SK-N-SH (cell line): Measurements from ENCODE around the gene CCDC87. TPM values are rescaled to one million over a fixed set of nuclear protein-coding genes. Genes with fewer than 3 reads are reported as not detected.
"Not testable (repeated sequence)": the region's sequence is repeated elsewhere in the genome, so short reads cannot be mapped to it uniquely, and the experiment has no call there.

Experiments used
- CTCF ChIA-PET: fragments of 300-600, 350-600 bp; formaldehyde crosslinking; extraction: SDS; loops from one replicate; lab custom pipeline; 2021; lab: Yijun Ruan, JAX
- POLR2A ChIA-PET: fragments of 350-600 bp; sonication (Branson Sonifier 250); formaldehyde crosslinking; extraction: SDS; loops from one replicate; lab custom pipeline; 2020; ENCODE audit warnings: antibody characterized with exemption, inconsistent platforms; lab: Yijun Ruan, JAX
- DNase-seq: peaks from one replicate; pipeline ENCODE4 v3.0.0; 2012
- H2AFZ ChIP-seq: fragments of 200-600 bp; sonication (generic); 2 replicates; pipeline ENCODE4 v1.8.1; 2016; ENCODE audit warnings: antibody characterized with exemption, mild to moderate bottlenecking, low read depth
- H3F3A ChIP-seq: fragments of 200-600 bp; sonication (generic); replicated peaks from 2 replicates; pipeline ENCODE3; 2016; ENCODE audit warnings: antibody characterized with exemption, mild to moderate bottlenecking; ENCODE audit not compliant: insufficient read depth
- H3K27ac ChIP-seq, 2 experiments: fragments of 200-500 bp in 1 of 2; fragments of 200-600 bp in 1 of 2; sonication (Bioruptor generic) in 1 of 2; sonication (generic), shearing (Covaris generic) in 1 of 2; 2 replicates each; pipeline versions ENCODE4 v1.5.1 to v1.6.1; 2014 to 2016; ENCODE audit warnings: low read depth in 2 of 2, inconsistent platforms in 1 of 2, low read length in 1 of 2, mild to moderate bottlenecking in 1 of 2, mixed read lengths in 1 of 2
- H3K27me3 ChIP-seq: fragments of 200-600 bp; sonication (generic), shearing (Covaris generic); 2 replicates; pipeline ENCODE4 v1.6.1; 2016; ENCODE audit warnings: mixed run types; ENCODE audit not compliant: insufficient read depth
- H3K36me3 ChIP-seq, 2 experiments: fragments of 200-500 bp in 1 of 2; fragments of 200-600 bp in 1 of 2; sonication (Bioruptor generic) in 1 of 2; sonication (generic) in 1 of 2; replicated peaks in 1 of 2; 2 replicates each; pipeline versions ENCODE3 to v1.5.1; 2014 to 2016; ENCODE audit warnings: low read length in 1 of 2, mild to moderate bottlenecking in 1 of 2; ENCODE audit not compliant: insufficient read depth in 2 of 2, control insufficient read depth in 1 of 2
- H3K4me1 ChIP-seq, 2 experiments: fragments of 200-500 bp in 1 of 2; fragments of 200-600 bp in 1 of 2; sonication (Bioruptor generic) in 1 of 2; sonication (generic), shearing (Covaris generic) in 1 of 2; 2 replicates each; pipeline versions ENCODE4 v1.5.1 to v1.6.1; 2014 to 2016; ENCODE audit warnings: low read depth in 1 of 2, low read length in 1 of 2, mixed run types in 1 of 2; ENCODE audit not compliant: insufficient read depth in 2 of 2, control insufficient read depth in 1 of 2
- H3K4me2 ChIP-seq: fragments of 200-600 bp; sonication (generic), shearing (Covaris generic); 2 replicates; pipeline ENCODE4 v1.6.1; 2017; ENCODE audit warnings: mixed run types
- H3K4me3 ChIP-seq, 2 experiments: fragments of 200-500 bp in 1 of 2; fragments of 200-600 bp in 1 of 2; sonication (Bioruptor generic) in 1 of 2; sonication (generic), shearing (Covaris generic) in 1 of 2; 2 replicates each; pipeline versions ENCODE4 v1.5.1 to v1.8.1; 2014 to 2016; ENCODE audit warnings: low read depth in 2 of 2, inconsistent platforms in 1 of 2, low read length in 1 of 2, mild to moderate bottlenecking in 1 of 2, mixed read lengths in 1 of 2, moderate library complexity in 1 of 2
- H3K79me2 ChIP-seq: fragments of 200-600 bp; sonication (generic); 2 replicates; pipeline ENCODE4 v1.8.1; 2017; ENCODE audit warnings: mild to moderate bottlenecking; ENCODE audit not compliant: insufficient read depth
- H3K9ac ChIP-seq: fragments of 200-600 bp; sonication (generic); 2 replicates; pipeline ENCODE4 v1.6.1; 2017; ENCODE audit warnings: mixed run types
- H3K9me2 ChIP-seq: fragments of 200-600 bp; sonication (generic); 2 replicates; pipeline ENCODE4 v1.6.1; 2017; ENCODE audit warnings: mixed run types
- H3K9me3 ChIP-seq: fragments of 200-600 bp; sonication (generic); 2 replicates; pipeline ENCODE4 v1.6.1; 2017; ENCODE audit warnings: mixed run types, mild to moderate bottlenecking, moderate library complexity
- H4K20me1 ChIP-seq: fragments of 200-600 bp; sonication (generic); 2 replicates; pipeline ENCODE4 v1.6.1; 2017; ENCODE audit warnings: mild to moderate bottlenecking, mixed run types; ENCODE audit not compliant: insufficient read depth
- EZH2phosphoT487 ChIP-seq: fragments of 200-600 bp; sonication (generic); IDR thresholded peaks from 2 replicates; pipeline ENCODE4 v1.6.1; 2017; ENCODE audit warnings: low read depth, mixed run types, mild to moderate bottlenecking, antibody characterized with exemption, moderate library complexity, borderline replicate concordance
- MEF2A ChIP-seq: IDR thresholded peaks from 2 replicates; pipeline ENCODE4 v1.4.0; 2012; ENCODE audit warnings: low read depth, borderline replicate concordance
- NFIC ChIP-seq: IDR thresholded peaks from 2 replicates; pipeline ENCODE4 v1.4.0; 2012; ENCODE audit warnings: borderline replicate concordance
- REST ChIP-seq: IDR thresholded peaks from 2 replicates; pipeline ENCODE4 v1.6.1; 2012; ENCODE audit warnings: mild to moderate bottlenecking, low read depth, low read length, moderate library complexity
- SMC3 ChIP-seq: IDR thresholded peaks from 2 replicates; pipeline ENCODE4 v1.6.1; 2012; ENCODE audit warnings: low read depth, low read length, improper control_type of control experiment
- USF1 ChIP-seq: IDR thresholded peaks from 2 replicates; pipeline ENCODE4 v1.4.0; 2012; ENCODE audit warnings: low read depth, borderline replicate concordance
- WGBS: methylation state at CpG from one replicate; pipeline ENCODE4 v1.1.6; 2017; ENCODE audit warnings: low lambda C conversion rate; 5-methylcytosine and 5-hydroxymethylcytosine counted together
- polyA plus RNA-seq, 3 experiments: library from polyadenylated mRNA; depleted of rRNA; stranded (reverse); fragments of >200 nt; gene quantifications; 2 replicates each; pipeline ENCODE4 v1.2.3, GENCODE V29; 2012
- small RNA-seq, 7 experiments: library from RNA; depleted of rRNA; stranded (forward); fragments of <200 nt; gene quantifications; one replicate each; pipeline ENCODE3, GENCODE V24; 2012

CCDC87 gene
- polyA plus RNA-seq, 1 of the 3 experiments (the other 2 are of a cell fraction), result 0.21 TPM

GRCh38 chr11:66542362-66542761 lies 50.5 kb downstream of the CCDC87 start (continued):
- TF ChIP-seq EZH2phosphoT487 (no peak), USF1 (no peak)

- 90% methylated on average over 4 of the region's 4 CpGs for WGBS
- Histone ChIP-seq H3K4me1 (peaks cover 0 to 10% of the 10 kb centered on the region in 2 experiments; a peak in 1 of 4 replicates), H4K20me1 (no peaks in the 10 kb centered on the region), H2AFZ (no peak overlapping the region), H3K4me3 (no peak overlapping the region), H3K4me2 (no peak overlapping the region), H3K9me2 (no peaks in the 10 kb centered on the region), H3F3A (peaks cover 4% of the 10 kb centered on the region), H3K9me3 (no peaks in the 10 kb centered on the region), H3K36me3 (peaks cover 4 to 13% of the 10 kb centered on the region in 2 experiments), H3K79me2 (peaks cover 7% of the 10 kb centered on the region)
- DNase-seq, result no peak
- CTCF ChIA-PET, result interaction anchor here (1.5 to 2.3 kb wide), 2 partner anchors 137 to 153 kb away, joined by 3 to 10 read pairs; no protein-coding TSS in a partner anchor
- POLR2A ChIA-PET, result interaction anchor here (0.9 kb wide), 1 partner anchor 31 kb away, joined by 4 read pairs; the partner anchor contains the start of gene BBS1
- TF ChIP-seq MEF2A (no peak), SMC3 (no peak), NFIC (no peak), REST (no peak)
- TF ChIP-seq, all 33 proteins: peak for 0
- H3K27ac ChIP-seq, result no peak overlapping the region
- no peaks in the 10 kb centered on the region for H3K27me3 ChIP-seq
- no peak overlapping the region for H3K9ac ChIP-seq
These were observed 51.0 kb downstream of the CCDC87 start for GRCh38 chr11:66541892-66542291.

- not testable (repeated sequence) for H3K4me1 ChIP-seq, H3K27ac ChIP-seq
These were observed 52.3 kb downstream of the CCDC87 start for GRCh38 chr11:66540598-66540997.

More at GRCh38 chr11:66540598-66540997, 52.3 kb downstream of the CCDC87 start:
- not testable (repeated sequence) for H3K4me3 ChIP-seq, H2AFZ ChIP-seq, H3K9me3 ChIP-seq, H3K27me3 ChIP-seq, H3K9ac ChIP-seq, H3F3A ChIP-seq, H3K9me2 ChIP-seq, H4K20me1 ChIP-seq, DNase-seq, H3K79me2 ChIP-seq, H3K4me2 ChIP-seq
- ChIA-PET CTCF (interaction anchor here (0.6 kb wide), 1 partner anchor 130 kb away, joined by 3 read pairs; no protein-coding TSS in a partner anchor), POLR2A (interaction anchor here (0.6 kb wide), 1 partner anchor 19 kb away, joined by 3 read pairs; no protein-coding TSS in a partner anchor)
- H3K36me3 ChIP-seq, result peaks cover 4 to 13% of the 10 kb centered on the region in 2 experiments
- 95% methylated on average over 8 of the region's 8 CpGs for WGBS

Small RNA genes lying within 50 kb of the gene (small RNA-seq; reads per million reads assigned to genes)
- 0 to 0.06 (median 0) reads per million in 7 experiments for gene RNU4-39P

Other genes starting within 250 kb of the CCDC87 start
- gene BRMS1, start 248.0 kb downstream of the CCDC87 start, polyA plus RNA-seq (2012; rRNA removed), result 70.0 and 76.5 TPM in 2 replicates
- 26.4 TPM in 2 replicates for gene B4GAT1, start 245.4 kb downstream of the CCDC87 start, polyA plus RNA-seq (2012; rRNA removed)
- 3.2 and 3.7 TPM in 2 replicates for gene SLC29A2, start 221.3 kb downstream of the CCDC87 start, polyA plus RNA-seq (2012; rRNA removed)
- 0.03 and 0.08 TPM in 2 replicates for gene NPAS4, start 172.0 kb downstream of the CCDC87 start, polyA plus RNA-seq (2012; rRNA removed)
- 33.9 and 45.6 TPM in 2 replicates for gene MRPL11, start 154.2 kb downstream of the CCDC87 start, polyA plus RNA-seq (2012; rRNA removed)
- gene PELI3, start 126.2 kb downstream of the CCDC87 start, polyA plus RNA-seq (2012; rRNA removed), result 6.5 and 7.0 TPM in 2 replicates
- gene DPP3, start 112.6 kb downstream of the CCDC87 start, polyA plus RNA-seq (2012; rRNA removed), result 62.1 and 70.6 TPM in 2 replicates
- 24.8 and 34.3 TPM in 2 replicates for gene BBS1, start 82.4 kb downstream of the CCDC87 start, polyA plus RNA-seq (2012; rRNA removed)
- 12.6 and 13.1 TPM in 2 replicates for gene ZDHHC24, start 47.0 kb downstream of the CCDC87 start, polyA plus RNA-seq (2012; rRNA removed)
- 0.02 and 0.03 TPM in 2 replicates for gene ACTN3, start 46.2 kb downstream of the CCDC87 start, polyA plus RNA-seq (2012; rRNA removed)
- gene CTSF, start 24.5 kb downstream of the CCDC87 start, polyA plus RNA-seq (2012; rRNA removed), result 57.2 and 60.1 TPM in 2 replicates
- gene CCS, start 122 bp upstream of the CCDC87 start, polyA plus RNA-seq (2012; rRNA removed), result 54.7 and 56.1 TPM in 2 replicates
- gene RBM14, start 23.6 kb upstream of the CCDC87 start, polyA plus RNA-seq (2012; rRNA removed), result 17.6 and 19.8 TPM in 2 replicates
- 202 and 222 TPM in 2 replicates for gene RBM4, start 45.6 kb upstream of the CCDC87 start, polyA plus RNA-seq (2012; rRNA removed)
- gene RBM4B, start 84.8 kb upstream of the CCDC87 start, polyA plus RNA-seq (2012; rRNA removed), result 31.1 and 43.3 TPM in 2 replicates
- 16.2 and 19.7 TPM in 2 replicates for gene SPTBN2, start 136.2 kb upstream of the CCDC87 start, polyA plus RNA-seq (2012; rRNA removed)